Tibial artery (tissue), 4 donors: ENCODE data around the gene CHRNA1.

Experiments used
- DNase-seq, 2 donors: peaks; one replicate each; pipeline ENCODE4 v3.0.0-alpha.2; 2019
- H3K27ac ChIP-seq, 2 donors: fragments of 200-600 bp; sonication (generic) in 1 of 2; 1 replicate in 1 of 2; 2 replicates in 1 of 2; pipeline ENCODE4 v1.5.1; 2018 to 2019; ENCODE audit warnings: mild to moderate bottlenecking in 1 of 2
- H3K27me3 ChIP-seq, 2 donors: fragments of 200-600 bp; sonication (generic) in 1 of 2; one replicate each; pipeline versions ENCODE4 v1.5.1 to v1.6.0; 2016 to 2019
- H3K36me3 ChIP-seq, 3 donors: fragments of 200-600 bp; sonication (generic) in 2 of 3; one replicate each; pipeline ENCODE4 v1.5.1; 2016 to 2019; ENCODE audit warnings: mild to moderate bottlenecking in 2 of 3
- H3K4me1 ChIP-seq, 4 donors: fragments of 200-600 bp; sonication (generic) in 2 of 4; 1 replicate in 3 of 4; 2 replicates in 1 of 4; pipeline ENCODE4 v1.5.1; 2016 to 2019
- H3K4me3 ChIP-seq, 2 donors: fragments of 200-600 bp; sonication (generic) in 1 of 2; 1 replicate in 1 of 2; 2 replicates in 1 of 2; pipeline ENCODE4 v1.5.1; 2018 to 2019; ENCODE audit warnings: mild to moderate bottlenecking in 2 of 2
- H3K9me3 ChIP-seq, 3 donors: fragments of 200-600 bp; sonication (generic) in 1 of 3; one replicate each; pipeline ENCODE4 v1.5.1; 2016 to 2019
- intact Hi-C: fragments of 100-400 bp; cut with DNase I; formaldehyde crosslinking; loops from one replicate; pipeline ENCODE4 v1.15.0; 2023; ENCODE audit warnings: low total_unique reads
- TF ChIP-seq, protein P1 (sequence below), 2 experiments: fragments of 200-600 bp in 1 of 2; fragments of 450-650 bp in 1 of 2; IDR thresholded peaks; one replicate each; pipeline ENCODE4 v1.5.1; 2017 to 2019; ENCODE audit warnings: antibody characterized with exemption in 2 of 2, mild to moderate bottlenecking in 1 of 2, moderate library complexity in 1 of 2

The CHRNA1 gene

DNA sequence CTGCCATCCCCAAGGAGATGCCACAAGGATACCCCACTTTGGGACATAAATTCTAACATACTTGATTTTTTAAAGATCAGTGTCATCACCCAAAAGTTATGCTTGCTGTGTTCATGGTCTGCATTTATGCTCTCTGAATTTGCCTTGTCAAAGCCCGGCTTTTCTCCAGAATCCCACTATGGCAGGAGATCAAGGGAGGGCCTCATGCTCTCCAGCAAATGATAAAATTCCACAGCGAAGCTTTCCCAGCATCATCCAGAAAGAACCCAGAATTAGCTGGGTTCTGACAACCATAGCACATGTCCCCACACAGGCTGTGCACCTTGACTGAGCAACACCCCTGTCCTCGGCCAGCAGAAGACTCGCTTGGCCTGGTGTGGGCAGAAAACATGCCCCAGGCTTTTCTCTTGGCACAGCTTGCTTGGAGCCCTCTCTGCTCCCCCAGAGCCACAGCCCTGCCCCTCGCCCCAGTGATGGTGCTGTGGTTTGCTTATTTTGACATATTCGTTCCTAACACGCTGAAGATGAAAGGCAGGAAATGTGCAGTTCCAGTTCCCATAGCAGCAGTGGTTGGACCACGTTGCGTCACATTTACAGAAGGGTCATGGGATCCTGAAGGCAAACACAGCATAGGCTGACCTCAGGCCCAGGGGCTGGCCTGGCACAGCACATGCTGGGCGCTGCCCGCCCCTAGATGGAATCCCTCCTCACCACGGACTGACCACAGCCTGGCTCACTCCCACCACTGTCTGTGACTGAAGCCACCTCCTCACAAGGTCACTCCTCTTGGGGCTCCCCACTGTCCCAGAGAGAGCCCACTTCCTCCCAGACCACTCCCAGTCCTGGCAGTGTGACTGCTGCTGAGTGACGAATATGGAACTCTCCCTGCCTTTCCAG, 14.1 kb upstream of the CHRNA1 start:
- Histone ChIP-seq H3K36me3 (no peaks in the 10 kb centered on the region), H3K27me3 (peaks cover 0 to 6% of the 10 kb centered on the region in 2 donors), H3K9me3 (no peaks in the 10 kb centered on the region), H3K27ac (no peak overlapping the region), H3K4me3 (no peak overlapping the region), H3K4me1 (peaks cover 0 to 7% (median 0%) of the 10 kb centered on the region in 4 donors)
- DNase-seq = peak in 1 of 2 donors; percentile 29
- intact Hi-C loops = loop anchor here (5.0 kb wide), 1 partner anchor 199 kb away; no protein-coding TSS in a partner anchor
- TF ChIP-seq, protein P1, sequence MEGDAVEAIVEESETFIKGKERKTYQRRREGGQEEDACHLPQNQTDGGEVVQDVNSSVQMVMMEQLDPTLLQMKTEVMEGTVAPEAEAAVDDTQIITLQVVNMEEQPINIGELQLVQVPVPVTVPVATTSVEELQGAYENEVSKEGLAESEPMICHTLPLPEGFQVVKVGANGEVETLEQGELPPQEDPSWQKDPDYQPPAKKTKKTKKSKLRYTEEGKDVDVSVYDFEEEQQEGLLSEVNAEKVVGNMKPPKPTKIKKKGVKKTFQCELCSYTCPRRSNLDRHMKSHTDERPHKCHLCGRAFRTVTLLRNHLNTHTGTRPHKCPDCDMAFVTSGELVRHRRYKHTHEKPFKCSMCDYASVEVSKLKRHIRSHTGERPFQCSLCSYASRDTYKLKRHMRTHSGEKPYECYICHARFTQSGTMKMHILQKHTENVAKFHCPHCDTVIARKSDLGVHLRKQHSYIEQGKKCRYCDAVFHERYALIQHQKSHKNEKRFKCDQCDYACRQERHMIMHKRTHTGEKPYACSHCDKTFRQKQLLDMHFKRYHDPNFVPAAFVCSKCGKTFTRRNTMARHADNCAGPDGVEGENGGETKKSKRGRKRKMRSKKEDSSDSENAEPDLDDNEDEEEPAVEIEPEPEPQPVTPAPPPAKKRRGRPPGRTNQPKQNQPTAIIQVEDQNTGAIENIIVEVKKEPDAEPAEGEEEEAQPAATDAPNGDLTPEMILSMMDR (IDR thresholded peaks at IDR 0.05) = no peak

DNA sequence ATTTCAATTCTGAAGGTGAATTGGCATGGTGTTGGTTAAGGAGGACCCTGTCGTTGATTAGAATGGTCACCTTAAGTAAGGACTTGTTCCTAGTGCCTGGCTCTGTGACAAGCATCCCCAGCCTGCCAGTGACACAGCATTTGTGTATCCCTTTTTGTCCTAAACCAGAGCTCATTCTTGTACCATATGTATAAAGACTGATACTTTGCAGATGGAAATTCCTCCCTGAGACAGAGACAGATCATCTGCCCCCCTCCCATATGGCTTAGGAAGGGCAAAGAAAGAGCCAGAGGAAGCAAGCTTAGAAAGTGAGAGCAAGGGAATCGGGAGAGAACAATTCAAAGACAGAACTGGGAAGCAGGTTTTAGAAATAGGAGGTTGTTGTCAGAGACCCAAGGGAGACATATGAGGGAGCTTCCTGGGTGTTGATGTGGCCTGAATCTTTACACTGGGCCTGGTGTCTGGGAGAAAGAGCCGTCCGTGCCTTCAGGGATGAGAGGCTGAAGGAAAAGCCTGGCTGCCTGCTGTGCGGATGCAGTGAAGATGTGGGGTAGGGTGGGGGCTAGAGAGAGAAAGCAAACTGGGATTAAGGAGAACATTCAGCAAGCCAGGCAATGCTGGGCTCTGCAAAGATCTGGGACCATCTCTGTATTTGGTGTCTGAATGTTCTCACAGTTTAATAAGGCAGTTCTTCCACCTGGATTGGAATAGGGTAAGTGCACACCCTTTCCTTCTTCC, 13.2 kb upstream of the CHRNA1 start:
- no peak for DNase-seq
- Histone ChIP-seq H3K9me3 (no peaks in the 10 kb centered on the region), H3K27ac (no peak overlapping the region), H3K4me1 (peaks cover 0 to 11% (median 3%) of the 10 kb centered on the region in 4 donors), H3K4me3 (no peak overlapping the region), H3K36me3 (no peaks in the 10 kb centered on the region), H3K27me3 (peaks cover 0 to 6% of the 10 kb centered on the region in 2 donors)
- TF ChIP-seq, protein P1 (IDR thresholded peaks at IDR 0.05) = no peak
- intact Hi-C loops = loop anchor here (5.0 kb wide), 1 partner anchor 200 kb away; no protein-coding TSS in a partner anchor

DNA sequence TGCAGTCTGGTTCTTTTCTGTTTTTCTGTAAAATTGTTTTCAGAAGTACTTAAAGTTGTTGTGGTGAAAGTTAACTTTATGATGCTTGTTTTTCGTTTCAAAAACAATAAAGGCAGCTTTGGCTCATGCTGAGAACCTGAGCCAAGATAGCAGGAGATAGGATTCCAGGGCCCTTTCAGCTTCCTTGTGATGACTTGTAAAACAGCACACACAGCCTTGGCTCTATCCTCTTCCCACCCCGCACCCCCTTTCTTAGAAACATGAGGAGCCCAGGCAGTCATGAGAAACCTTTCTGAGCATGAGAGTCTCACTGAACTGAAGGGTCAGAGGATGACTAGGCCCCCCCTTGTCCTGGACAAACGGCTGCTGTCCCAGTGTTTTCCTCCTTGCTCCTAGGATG, 12.4 kb upstream of the CHRNA1 start:
- intact Hi-C loops = loop anchor here (5.0 kb wide), 1 partner anchor 201 kb away; no protein-coding TSS in a partner anchor

DNA sequence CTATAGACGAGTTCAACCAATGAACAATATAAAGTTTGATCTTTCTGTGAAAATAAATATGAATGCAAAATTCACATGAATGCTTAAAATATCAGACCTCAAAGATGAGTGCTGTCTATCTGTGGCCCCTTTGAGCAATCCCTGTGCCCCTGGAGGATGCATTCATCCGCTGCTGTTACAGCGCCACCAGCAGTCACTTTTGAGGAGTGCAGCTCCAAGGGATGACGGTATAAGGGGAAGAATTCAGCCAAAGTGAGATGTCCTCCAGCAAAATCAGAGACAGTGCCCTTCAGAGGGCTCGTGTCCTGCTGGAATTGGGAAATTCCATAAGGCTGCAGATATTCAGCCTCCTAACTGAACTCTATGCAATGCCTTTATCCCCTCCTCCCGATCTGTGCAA, 12.0 kb upstream of the CHRNA1 start:
- intact Hi-C loops = loop anchor here (5.0 kb wide), 1 partner anchor 201 kb away; no protein-coding TSS in a partner anchor
- Histone ChIP-seq H3K4me3 (no peak overlapping the region), H3K4me1 (peaks cover 0 to 16% (median 10%) of the 10 kb centered on the region in 4 donors), H3K36me3 (no peaks in the 10 kb centered on the region), H3K27me3 (no peaks in the 10 kb centered on the region), H3K9me3 (no peaks in the 10 kb centered on the region), H3K27ac (no peak overlapping the region)
- TF ChIP-seq, protein P1 (IDR thresholded peaks at IDR 0.05) = no peak
- DNase-seq = no peak

More for the DNA sequence above, 12.4 kb upstream of the CHRNA1 start:
- Histone ChIP-seq H3K36me3 (no peaks in the 10 kb centered on the region), H3K4me1 (peaks cover 0 to 15% (median 9%) of the 10 kb centered on the region in 4 donors), H3K27ac (no peak overlapping the region), H3K4me3 (no peak overlapping the region), H3K27me3 (peaks cover 0 to 2% of the 10 kb centered on the region in 2 donors), H3K9me3 (no peaks in the 10 kb centered on the region)
- TF ChIP-seq, protein P1 (IDR thresholded peaks at IDR 0.05) = no peak
- DNase-seq = no peak

DNA sequence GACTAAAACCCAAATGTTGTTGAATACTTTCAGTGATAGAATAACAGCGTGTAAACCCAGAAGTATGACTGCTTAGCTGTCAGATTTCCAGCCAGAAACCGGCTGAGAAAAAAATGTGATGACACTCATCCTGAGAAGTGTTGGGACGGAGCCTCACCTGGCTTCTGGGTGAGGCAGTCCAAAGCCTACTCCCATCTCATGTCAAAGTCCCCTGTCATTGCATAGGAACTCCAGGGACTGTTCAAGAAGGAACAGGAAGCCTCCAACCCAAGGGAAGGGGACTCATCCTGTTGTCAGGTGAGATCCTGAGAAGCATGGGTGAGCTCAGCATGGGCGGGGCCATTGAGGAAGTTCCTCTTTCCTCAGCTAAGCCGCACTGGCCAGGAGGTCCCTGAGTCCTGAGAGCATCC, 11.3 kb upstream of the CHRNA1 start:
- Histone ChIP-seq H3K4me1 (peaks cover 0 to 16% (median 10%) of the 10 kb centered on the region in 4 donors), H3K4me3 (no peak overlapping the region), H3K27ac (no peak overlapping the region), H3K9me3 (no peaks in the 10 kb centered on the region), H3K36me3 (no peaks in the 10 kb centered on the region), H3K27me3 (no peaks in the 10 kb centered on the region)
- no peak for DNase-seq
- intact Hi-C loops = loop anchor here (5.0 kb wide), 1 partner anchor 202 kb away; no protein-coding TSS in a partner anchor
- TF ChIP-seq, protein P1 (IDR thresholded peaks at IDR 0.05) = no peak
